ENCODE measurements around the gene STX10. TPM values are rescaled to one million over a fixed set of nuclear protein-coding genes. Genes with fewer than 3 reads are reported as not detected.

Gene STX10
- total RNA-seq, 1 experiment from 2014 or later: 63.3 TPM

DNA sequence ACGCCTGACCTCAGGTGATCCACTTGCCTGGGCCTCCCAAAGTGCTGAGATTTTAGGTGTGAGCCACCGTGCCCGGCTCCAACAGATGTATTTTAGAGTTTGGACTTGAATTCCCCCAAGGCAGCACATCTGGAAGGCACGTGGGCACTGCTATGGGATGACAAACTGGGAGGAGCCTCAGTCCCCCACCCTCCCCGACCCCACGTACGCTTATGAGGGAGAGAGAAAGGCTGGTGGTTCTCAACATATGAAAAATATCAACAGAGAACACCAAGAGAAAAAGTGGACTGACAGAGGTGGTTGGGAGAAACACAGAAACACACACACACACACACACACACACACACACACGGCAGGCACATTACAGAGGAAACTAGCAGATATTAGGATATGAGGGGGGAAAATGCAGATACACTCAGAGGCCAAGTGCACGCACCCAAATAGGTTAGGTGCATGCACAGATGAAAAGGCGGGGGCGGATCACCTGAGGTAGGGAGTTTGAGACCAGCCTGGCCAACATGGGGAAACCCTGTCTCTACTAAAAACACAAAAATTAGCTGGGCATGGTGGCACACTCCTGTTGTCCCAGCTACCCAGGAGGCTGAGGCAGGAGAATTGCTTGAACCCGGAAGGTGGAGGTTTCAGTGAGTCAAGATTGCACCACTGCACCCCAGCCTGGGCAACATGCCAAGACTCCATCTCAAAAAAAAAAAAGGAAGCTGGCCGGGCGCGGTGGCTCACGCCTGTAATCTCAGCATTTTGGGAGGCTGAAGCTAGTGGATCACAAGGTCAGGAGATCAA is 3.2 kb downstream of the STX10 start:
- intact Hi-C loops (cut with micrococcal nuclease; ENCODE audit: unreplicated experiment): no loop called here
- BruUV-seq (replicated peaks): no TSS peak

GRCh38 chr19:13139633-13140311 is 10.4 kb downstream of the STX10 start:
- peaks cover 50% of the 10 kb centered on the region for H3K36me3 ChIP-seq (ENCODE audit: insufficient read depth, low read length, poor library complexity, severe bottlenecking)
- DNase-seq (ENCODE audit: low spot score): no peak
- TSS peak; percentile 31 for BruUV-seq (replicated peaks)
- H3K9me3 ChIP-seq (ENCODE audit: low read depth, low read length, poor library complexity, severe bottlenecking): no peaks in the 10 kb centered on the region
- no peaks in the 10 kb centered on the region for H3K27me3 ChIP-seq (replicated peaks; ENCODE audit: insufficient read depth, low read depth, low read length, poor library complexity)
- H3K4me3 ChIP-seq (ENCODE audit: low read depth, low read length, poor library complexity, severe bottlenecking): no peak overlapping the region
- POLR2A ChIA-PET (ENCODE audit: low non-redundant PET): no interaction called here
- H3K4me1 ChIP-seq (ENCODE audit: insufficient read depth, low read length, poor library complexity, severe bottlenecking): no peaks in the 10 kb centered on the region
- CTCF ChIA-PET: no interaction called here
- intact Hi-C loops (cut with micrococcal nuclease; ENCODE audit: unreplicated experiment): no loop called here
- TF ChIP-seq EZH2 (IDR thresholded peaks at IDR 0.05; ENCODE audit: borderline replicate concordance, low read depth, low read length, poor library complexity, severe bottlenecking): no peak
- TF ChIP-seq, protein P1, sequence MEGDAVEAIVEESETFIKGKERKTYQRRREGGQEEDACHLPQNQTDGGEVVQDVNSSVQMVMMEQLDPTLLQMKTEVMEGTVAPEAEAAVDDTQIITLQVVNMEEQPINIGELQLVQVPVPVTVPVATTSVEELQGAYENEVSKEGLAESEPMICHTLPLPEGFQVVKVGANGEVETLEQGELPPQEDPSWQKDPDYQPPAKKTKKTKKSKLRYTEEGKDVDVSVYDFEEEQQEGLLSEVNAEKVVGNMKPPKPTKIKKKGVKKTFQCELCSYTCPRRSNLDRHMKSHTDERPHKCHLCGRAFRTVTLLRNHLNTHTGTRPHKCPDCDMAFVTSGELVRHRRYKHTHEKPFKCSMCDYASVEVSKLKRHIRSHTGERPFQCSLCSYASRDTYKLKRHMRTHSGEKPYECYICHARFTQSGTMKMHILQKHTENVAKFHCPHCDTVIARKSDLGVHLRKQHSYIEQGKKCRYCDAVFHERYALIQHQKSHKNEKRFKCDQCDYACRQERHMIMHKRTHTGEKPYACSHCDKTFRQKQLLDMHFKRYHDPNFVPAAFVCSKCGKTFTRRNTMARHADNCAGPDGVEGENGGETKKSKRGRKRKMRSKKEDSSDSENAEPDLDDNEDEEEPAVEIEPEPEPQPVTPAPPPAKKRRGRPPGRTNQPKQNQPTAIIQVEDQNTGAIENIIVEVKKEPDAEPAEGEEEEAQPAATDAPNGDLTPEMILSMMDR (conservative IDR thresholded peaks at IDR 0.05; ENCODE audit: low read depth, low read length): no peak
- H3K27ac ChIP-seq (ENCODE audit: low read depth, low read length, poor library complexity, severe bottlenecking): no peak overlapping the region

More for the DNA sequence above, 3.2 kb downstream of the STX10 start:
- TF ChIP-seq, protein P1 (conservative IDR thresholded peaks at IDR 0.05; ENCODE audit: low read depth, low read length): no peak
- no peak for TF ChIP-seq EZH2 (IDR thresholded peaks at IDR 0.05; ENCODE audit: borderline replicate concordance, low read depth, low read length, poor library complexity, severe bottlenecking)
- no peaks in the 10 kb centered on the region for H3K9me3 ChIP-seq (ENCODE audit: low read depth, low read length, poor library complexity, severe bottlenecking)
- peak; percentile 36 for DNase-seq (ENCODE audit: low spot score)
- peaks cover 11% of the 10 kb centered on the region for H3K36me3 ChIP-seq (ENCODE audit: insufficient read depth, low read length, poor library complexity, severe bottlenecking)
- POLR2A ChIA-PET (ENCODE audit: low non-redundant PET): no interaction called here
- CTCF ChIA-PET: no interaction called here
- no peaks in the 10 kb centered on the region for H3K27me3 ChIP-seq (replicated peaks; ENCODE audit: insufficient read depth, low read depth, low read length, poor library complexity)
- H3K27ac ChIP-seq (ENCODE audit: low read depth, low read length, poor library complexity, severe bottlenecking): no peak overlapping the region
- H3K4me3 ChIP-seq (ENCODE audit: low read depth, low read length, poor library complexity, severe bottlenecking): no peak overlapping the region
- H3K4me1 ChIP-seq (ENCODE audit: insufficient read depth, low read length, poor library complexity, severe bottlenecking): peaks cover 3% of the 10 kb centered on the region

DNA sequence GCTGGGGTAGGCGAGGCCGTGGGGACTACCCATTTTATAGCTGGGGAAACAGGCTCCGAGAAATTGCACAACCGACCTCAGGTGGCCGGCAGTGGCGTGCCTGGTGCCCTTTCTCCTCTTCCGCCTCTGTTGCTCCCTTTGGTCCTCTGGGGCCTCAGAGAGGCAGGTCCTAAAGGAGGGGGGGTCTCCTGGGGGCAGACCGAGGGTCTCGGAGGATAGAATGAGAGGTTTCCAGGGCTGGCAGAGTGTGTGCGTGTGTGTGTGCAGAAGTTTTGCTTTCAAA is 11.3 kb downstream of the STX10 start:
- Histone ChIP-seq H3K9me3 (ENCODE audit: low read depth, low read length, poor library complexity, severe bottlenecking) (no peaks in the 10 kb centered on the region), H3K4me1 (ENCODE audit: insufficient read depth, low read length, poor library complexity, severe bottlenecking) (no peaks in the 10 kb centered on the region), H3K4me3 (ENCODE audit: low read depth, low read length, poor library complexity, severe bottlenecking) (no peak overlapping the region), H3K27me3 (replicated peaks; ENCODE audit: insufficient read depth, low read depth, low read length, poor library complexity) (no peaks in the 10 kb centered on the region), H3K27ac (ENCODE audit: low read depth, low read length, poor library complexity, severe bottlenecking) (peak overlapping the region; percentile 57), H3K36me3 (ENCODE audit: insufficient read depth, low read length, poor library complexity, severe bottlenecking) (peaks cover 50% of the 10 kb centered on the region)
- intact Hi-C loops (cut with micrococcal nuclease; ENCODE audit: unreplicated experiment): no loop called here
- POLR2A ChIA-PET (ENCODE audit: low non-redundant PET): no interaction called here
- CTCF ChIA-PET: no interaction called here
- no peak for TF ChIP-seq EZH2 (IDR thresholded peaks at IDR 0.05; ENCODE audit: borderline replicate concordance, low read depth, low read length, poor library complexity, severe bottlenecking)
- TF ChIP-seq, protein P1 (conservative IDR thresholded peaks at IDR 0.05; ENCODE audit: low read depth, low read length): no peak
- no peak for DNase-seq (ENCODE audit: low spot score)
- BruUV-seq (replicated peaks): no TSS peak

Data from A673 (cell line).